IPS-20b (cell line): Measurements from ENCODE around the gene TTC3.

ENCODE experiments used
- H3K27ac ChIP-seq: one replicate; pipeline ENCODE4 v1.5.1; 2013; ENCODE audit warnings: low read length
- H3K27me3 ChIP-seq: 2 replicates; pipeline ENCODE4 v1.6.1; 2013; ENCODE audit warnings: mild to moderate bottlenecking, low read length, inconsistent platforms; ENCODE audit not compliant: insufficient read depth
- H3K36me3 ChIP-seq: 2 replicates; pipeline ENCODE4 v1.6.1; 2013; ENCODE audit warnings: low read depth, mild to moderate bottlenecking, inconsistent platforms, low read length, moderate library complexity; ENCODE audit not compliant: insufficient read depth
- H3K4me1 ChIP-seq: 2 replicates; pipeline ENCODE4 v1.6.1; 2013; ENCODE audit warnings: mild to moderate bottlenecking, control low read depth, inconsistent platforms, low read length, moderate library complexity; ENCODE audit not compliant: insufficient read depth
- H3K4me3 ChIP-seq: 2 replicates; pipeline ENCODE4 v1.5.1; 2013; ENCODE audit warnings: mild to moderate bottlenecking, low read length, inconsistent platforms
- H3K9ac ChIP-seq: 2 replicates; pipeline ENCODE4 v1.6.1; 2013; ENCODE audit warnings: low read depth, mild to moderate bottlenecking, inconsistent platforms, low read length, moderate library complexity
- H3K9me3 ChIP-seq: 2 replicates; pipeline ENCODE4 v1.6.1; 2013; ENCODE audit warnings: mild to moderate bottlenecking, low read depth, low read length, inconsistent platforms; ENCODE audit not compliant: insufficient read depth

TTC3 gene

GRCh38 chr21:37061926-37062592, 11.0 kb upstream of the TTC3 start:
- H3K4me1 ChIP-seq, result peaks cover 19% of the 10 kb centered on the region
- H3K27me3 ChIP-seq, result no peaks in the 10 kb centered on the region
- peaks cover 7% of the 10 kb centered on the region; the same call in 1 of the 2 replicates for H3K36me3 ChIP-seq
- H3K9me3 ChIP-seq, result no peaks in the 10 kb centered on the region
- no peak overlapping the region for H3K27ac ChIP-seq
- no peak overlapping the region for H3K4me3 ChIP-seq
- no peak overlapping the region for H3K9ac ChIP-seq

- H3K36me3 ChIP-seq, result peaks cover 7% of the 10 kb centered on the region; the same call in 1 of the 2 replicates
- no peaks in the 10 kb centered on the region for H3K27me3 ChIP-seq
- H3K4me3 ChIP-seq, result no peak overlapping the region
- H3K9me3 ChIP-seq, result no peaks in the 10 kb centered on the region
- H3K9ac ChIP-seq, result no peak overlapping the region
- no peak overlapping the region for H3K27ac ChIP-seq
- H3K4me1 ChIP-seq, result peaks cover 19% of the 10 kb centered on the region
These were observed 10.5 kb upstream of the TTC3 start for GRCh38 chr21:37062593-37062935.

GRCh38 chr21:37063433-37063832, 9.6 kb upstream of the TTC3 start:
- H3K4me3 ChIP-seq, result no peak overlapping the region
- no peaks in the 10 kb centered on the region for H3K9me3 ChIP-seq
- no peaks in the 10 kb centered on the region for H3K27me3 ChIP-seq
- peaks cover 11% of the 10 kb centered on the region for H3K4me1 ChIP-seq
- H3K9ac ChIP-seq, result no peak overlapping the region
- peaks cover 7% of the 10 kb centered on the region; the same call in 1 of the 2 replicates for H3K36me3 ChIP-seq
- no peak overlapping the region for H3K27ac ChIP-seq

- Histone ChIP-seq H3K4me3 (no peak overlapping the region), H3K9me3 (no peaks in the 10 kb centered on the region), H3K27ac (no peak overlapping the region), H3K36me3 (peaks cover 7% of the 10 kb centered on the region; the same call in 1 of the 2 replicates), H3K27me3 (no peaks in the 10 kb centered on the region), H3K9ac (no peak overlapping the region), H3K4me1 (peaks cover 9% of the 10 kb centered on the region)
These were observed 8.2 kb upstream of the TTC3 start for GRCh38 chr21:37064841-37065240.

- H3K27ac ChIP-seq, result no peak overlapping the region
- H3K9ac ChIP-seq, result no peak overlapping the region
- H3K4me3 ChIP-seq, result no peak overlapping the region
- H3K9me3 ChIP-seq, result no peaks in the 10 kb centered on the region
- H3K36me3 ChIP-seq, result peaks cover 7% of the 10 kb centered on the region; the same call in 1 of the 2 replicates
- H3K4me1 ChIP-seq, result peaks cover 2% of the 10 kb centered on the region; the same call in 1 of the 2 replicates
- no peaks in the 10 kb centered on the region for H3K27me3 ChIP-seq
These were observed 7.4 kb upstream of the TTC3 start for GRCh38 chr21:37065561-37066177.

- Histone ChIP-seq H3K9me3 (no peaks in the 10 kb centered on the region), H3K27me3 (peaks cover 33% of the 10 kb centered on the region), H3K4me3 (peak overlapping the region; percentile 75), H3K27ac (peak overlapping the region; percentile 88), H3K36me3 (no peaks in the 10 kb centered on the region), H3K9ac (peak overlapping the region; percentile 86), H3K4me1 (peaks cover 13% of the 10 kb centered on the region; the same call in 1 of the 2 replicates)
These were observed 1.3 kb upstream of the TTC3 start for GRCh38 chr21:37071561-37072273.

- Histone ChIP-seq H3K27ac (peak overlapping the region; percentile 88), H3K9ac (peak overlapping the region; percentile 86), H3K4me1 (peaks cover 13% of the 10 kb centered on the region; the same call in 1 of the 2 replicates)
These were observed 623 bp upstream of the TTC3 start for GRCh38 chr21:37072274-37072987.

GRCh38 chr21:37073417-37074196, 553 bp downstream of the TTC3 start:
- no peaks in the 10 kb centered on the region for H3K9me3 ChIP-seq
- no peak overlapping the region for H3K27ac ChIP-seq
- peak overlapping the region; percentile 79 for H3K4me3 ChIP-seq
- no peaks in the 10 kb centered on the region for H3K36me3 ChIP-seq
- peaks cover 33% of the 10 kb centered on the region for H3K27me3 ChIP-seq
- peak overlapping the region; percentile 40; the same call in 1 of the 2 replicates for H3K9ac ChIP-seq
- H3K4me1 ChIP-seq, result peaks cover 13% of the 10 kb centered on the region; the same call in 1 of the 2 replicates

More at GRCh38 chr21:37072274-37072987, 623 bp upstream of the TTC3 start:
- H3K4me3 ChIP-seq, result peak overlapping the region; percentile 75
- no peaks in the 10 kb centered on the region for H3K9me3 ChIP-seq
- H3K27me3 ChIP-seq, result peaks cover 33% of the 10 kb centered on the region
- H3K36me3 ChIP-seq, result no peaks in the 10 kb centered on the region

GRCh38 chr21:37074197-37074510, 1.1 kb downstream of the TTC3 start:
- Histone ChIP-seq H3K4me1 (peaks cover 13% of the 10 kb centered on the region; the same call in 1 of the 2 replicates), H3K27ac (no peak overlapping the region), H3K4me3 (peak overlapping the region; percentile 79), H3K36me3 (no peaks in the 10 kb centered on the region), H3K27me3 (peaks cover 33% of the 10 kb centered on the region), H3K9ac (peak overlapping the region; percentile 40; the same call in 1 of the 2 replicates), H3K9me3 (no peaks in the 10 kb centered on the region)

GRCh38 chr21:37074546-37074945, 1.5 kb downstream of the TTC3 start:
- Histone ChIP-seq H3K4me3 (peak overlapping the region; percentile 79), H3K4me1 (peaks cover 13% of the 10 kb centered on the region; the same call in 1 of the 2 replicates), H3K36me3 (no peaks in the 10 kb centered on the region), H3K27ac (no peak overlapping the region), H3K9me3 (no peaks in the 10 kb centered on the region), H3K27me3 (peaks cover 33% of the 10 kb centered on the region), H3K9ac (peak overlapping the region; percentile 40; the same call in 1 of the 2 replicates)
